Mucosa of rectum (tissue), 2 donors: Measurements from ENCODE around the gene CERS1.
A peak's percentile ranks its signal among the peaks of the same experiment; 100 is the strongest.

ENCODE experiments used
- H3K27ac ChIP-seq, 2 donors: one replicate each; pipeline ENCODE4 v1.7.0; 2013; ENCODE audit warnings: inconsistent platforms in 2 of 2, low read depth in 2 of 2, low read length in 2 of 2
- H3K27me3 ChIP-seq, 2 donors: one replicate each; pipeline ENCODE4 v1.7.0; 2013; ENCODE audit warnings: low read length in 2 of 2; ENCODE audit not compliant: control insufficient read depth in 2 of 2, insufficient read depth in 2 of 2
- H3K36me3 ChIP-seq, 2 donors: one replicate each; pipeline ENCODE4 v1.7.0; 2013; ENCODE audit warnings: low read length in 2 of 2; ENCODE audit not compliant: control insufficient read depth in 2 of 2, insufficient read depth in 2 of 2
- H3K4me1 ChIP-seq, 2 donors: one replicate each; pipeline ENCODE4 v1.7.0; 2013; ENCODE audit warnings: low read length in 2 of 2, mild to moderate bottlenecking in 1 of 2; ENCODE audit not compliant: control insufficient read depth in 2 of 2, insufficient read depth in 2 of 2
- H3K4me3 ChIP-seq, 2 donors: one replicate each; pipeline ENCODE4 v1.7.0; 2013; ENCODE audit warnings: low read length in 2 of 2
- H3K9ac ChIP-seq, 2 donors: one replicate each; pipeline ENCODE4 v1.7.0; 2013; ENCODE audit warnings: low read length in 2 of 2, low read depth in 1 of 2, mild to moderate bottlenecking in 1 of 2
- H3K9me3 ChIP-seq, 2 donors: one replicate each; pipeline ENCODE4 v1.7.0; 2013; ENCODE audit warnings: low read length in 2 of 2; ENCODE audit not compliant: control insufficient read depth in 2 of 2
- donor health status: healthy.
- donor health status: Normal muscosa, but diverticular disease.

Gene CERS1

GRCh38 chr19:18895824-18896341, at the start of gene CERS1:
CERS1 (minus strand) TSS chr19:18896158; CDS start chr19:18896072, 86 bp downstream.
- Histone ChIP-seq H3K9ac (no peak within 1 kb of the TSS), H3K4me1 (peaks cover 0 to 3% of the 10 kb centered on the region in 2 donors), H3K9me3 (no peaks in the 10 kb centered on the region), H3K27ac (no peak within 1 kb of the TSS), H3K36me3 (peaks cover 10% of the 10 kb centered on the region in 2 donors), H3K4me3 (peak within 1 kb of the TSS; percentile 13 to 16), H3K27me3 (peaks cover 13 to 16% of the 10 kb centered on the region in 2 donors)

GRCh38 chr19:18945297-18945696, 49.3 kb upstream of the CERS1 start:
- Histone ChIP-seq H3K36me3 (no peaks in the 10 kb centered on the region), H3K27me3 (peaks cover 4 to 5% of the 10 kb centered on the region in 2 donors), H3K4me3 (no peak overlapping the region), H3K9me3 (no peaks in the 10 kb centered on the region), H3K27ac (no peak overlapping the region), H3K9ac (no peak overlapping the region), H3K4me1 (peaks cover 0 to 5% of the 10 kb centered on the region in 2 donors)

GRCh38 chr19:18943465-18943864, 47.5 kb upstream of the CERS1 start:
- Histone ChIP-seq H3K9ac (no peak overlapping the region), H3K4me1 (peaks cover 0 to 5% of the 10 kb centered on the region in 2 donors), H3K9me3 (no peaks in the 10 kb centered on the region), H3K27me3 (peaks cover 4 to 5% of the 10 kb centered on the region in 2 donors), H3K27ac (no peak overlapping the region), H3K4me3 (no peak overlapping the region), H3K36me3 (no peaks in the 10 kb centered on the region)

GRCh38 chr19:18942692-18943091, 46.7 kb upstream of the CERS1 start:
- H3K27me3 ChIP-seq, result peaks cover 5 to 6% of the 10 kb centered on the region in 2 donors
- no peaks in the 10 kb centered on the region for H3K9me3 ChIP-seq
- H3K4me1 ChIP-seq, result peaks cover 0 to 5% of the 10 kb centered on the region in 2 donors
- no peak overlapping the region for H3K9ac ChIP-seq
- H3K4me3 ChIP-seq, result no peak overlapping the region
- no peak overlapping the region for H3K27ac ChIP-seq
- H3K36me3 ChIP-seq, result no peaks in the 10 kb centered on the region

- Histone ChIP-seq H3K36me3 (no peaks in the 10 kb centered on the region), H3K4me1 (peaks cover 0 to 5% of the 10 kb centered on the region in 2 donors), H3K27ac (no peak overlapping the region), H3K27me3 (peaks cover 5 to 6% of the 10 kb centered on the region in 2 donors), H3K4me3 (peak overlapping the region; percentile 53 to 59), H3K9me3 (no peaks in the 10 kb centered on the region), H3K9ac (no peak overlapping the region)
Observed at GRCh38 chr19:18941628-18942354, 45.8 kb upstream of the CERS1 start.

GRCh38 chr19:18940769-18941627, 45.0 kb upstream of the CERS1 start, which contains the start of gene HOMER3:
HOMER3 (minus strand) TSS chr19:18941217; CDS start chr19:18938982, 2,235 bp downstream.
- H3K4me1 ChIP-seq, result peaks cover 0 to 5% of the 10 kb centered on the region in 2 donors
- H3K9me3 ChIP-seq, result no peaks in the 10 kb centered on the region
- no peaks in the 10 kb centered on the region for H3K36me3 ChIP-seq
- peak within 1 kb of the TSS; percentile 61 to 62 for H3K4me3 ChIP-seq
- H3K27ac ChIP-seq, result no peak within 1 kb of the TSS
- H3K27me3 ChIP-seq, result peaks cover 4 to 5% of the 10 kb centered on the region in 2 donors
- H3K9ac ChIP-seq, result peak within 1 kb of the TSS; percentile 47 to 57

GRCh38 chr19:18939922-18940768, 44.2 kb upstream of the CERS1 start:
- Histone ChIP-seq H3K4me3 (peak overlapping the region; percentile 61 to 62), H3K4me1 (peaks cover 0 to 5% of the 10 kb centered on the region in 2 donors), H3K9me3 (no peaks in the 10 kb centered on the region), H3K27ac (no peak overlapping the region), H3K9ac (peak overlapping the region; percentile 47 to 57), H3K36me3 (no peaks in the 10 kb centered on the region), H3K27me3 (peaks cover 4 to 5% of the 10 kb centered on the region in 2 donors)

GRCh38 chr19:18939163-18939562, 43.2 kb upstream of the CERS1 start:
- peaks cover 4 to 5% of the 10 kb centered on the region in 2 donors for H3K27me3 ChIP-seq

GRCh38 chr19:18933297-18933696, 37.3 kb upstream of the CERS1 start:
- Histone ChIP-seq H3K4me3 (no peak overlapping the region), H3K9me3 (no peaks in the 10 kb centered on the region), H3K9ac (no peak overlapping the region), H3K4me1 (no peaks in the 10 kb centered on the region), H3K27me3 (peaks cover 0 to 2% of the 10 kb centered on the region in 2 donors), H3K27ac (no peak overlapping the region), H3K36me3 (peaks cover 3% of the 10 kb centered on the region in 2 donors)

More at GRCh38 chr19:18939163-18939562, 43.2 kb upstream of the CERS1 start:
- Histone ChIP-seq H3K9me3 (no peaks in the 10 kb centered on the region), H3K4me3 (no peak overlapping the region), H3K9ac (no peak overlapping the region), H3K36me3 (no peaks in the 10 kb centered on the region), H3K27ac (no peak overlapping the region), H3K4me1 (peaks cover 0 to 5% of the 10 kb centered on the region in 2 donors)
